IPS-NIHi11 (cell line): ENCODE results near the gene GSK3A.

Source experiments
- DNase-seq: peaks from one replicate; pipeline ENCODE4 v3.0.0; 2012; ENCODE audit warnings: mixed read lengths, low spot score

The GSK3A gene

GRCh38 chr19:42199440-42200115 is 42.8 kb downstream of the GSK3A start:
- peak; percentile 65 for DNase-seq

- no peak for DNase-seq
Measured at GRCh38 chr19:42198676-42199439, 43.5 kb downstream of the GSK3A start.

DNA sequence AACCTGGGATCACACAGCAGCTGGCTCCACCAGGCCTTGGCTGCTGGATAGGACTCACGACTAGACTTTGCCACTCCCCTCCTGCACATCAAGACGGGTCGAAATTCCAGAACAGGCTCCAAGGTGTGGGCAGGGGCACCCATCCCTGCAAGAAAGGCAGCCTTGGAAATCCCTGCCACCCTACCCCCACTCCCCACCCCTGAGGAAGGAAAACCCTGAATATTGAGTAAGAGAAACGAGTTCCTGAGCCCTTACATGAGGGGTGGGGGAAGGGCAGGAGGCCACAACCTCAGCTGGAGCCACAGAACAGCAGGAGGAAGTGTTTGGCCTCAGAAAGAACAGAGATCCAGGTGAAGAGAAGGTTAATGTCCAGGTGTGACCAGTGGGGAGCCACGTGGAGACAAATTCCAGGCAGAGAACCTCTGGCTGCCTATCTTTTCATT is 45.0 kb downstream of the GSK3A start:
- peak; percentile 56 for DNase-seq

GRCh38 chr19:42196011-42197001 is 46.1 kb downstream of the GSK3A start:
- DNase-seq: peak; percentile 67

DNA sequence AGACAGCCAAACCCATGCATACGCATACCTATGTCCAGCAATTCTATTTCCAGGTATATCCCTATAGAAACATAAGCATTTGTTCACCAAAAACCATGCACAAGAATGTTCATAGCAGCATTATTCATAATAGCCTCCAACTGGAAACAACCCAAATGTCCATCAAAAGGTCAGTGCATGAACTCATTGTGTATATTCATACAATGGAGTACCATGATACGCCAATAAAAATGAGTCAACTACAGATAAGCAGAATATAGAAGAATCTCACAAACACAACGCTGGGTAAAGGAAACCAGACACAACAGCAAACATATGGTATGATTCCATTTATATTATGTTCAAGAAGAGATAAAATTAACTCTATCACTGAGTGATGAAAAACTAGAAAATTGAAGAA is 48.7 kb downstream of the GSK3A start:
- DNase-seq: no peak

DNA sequence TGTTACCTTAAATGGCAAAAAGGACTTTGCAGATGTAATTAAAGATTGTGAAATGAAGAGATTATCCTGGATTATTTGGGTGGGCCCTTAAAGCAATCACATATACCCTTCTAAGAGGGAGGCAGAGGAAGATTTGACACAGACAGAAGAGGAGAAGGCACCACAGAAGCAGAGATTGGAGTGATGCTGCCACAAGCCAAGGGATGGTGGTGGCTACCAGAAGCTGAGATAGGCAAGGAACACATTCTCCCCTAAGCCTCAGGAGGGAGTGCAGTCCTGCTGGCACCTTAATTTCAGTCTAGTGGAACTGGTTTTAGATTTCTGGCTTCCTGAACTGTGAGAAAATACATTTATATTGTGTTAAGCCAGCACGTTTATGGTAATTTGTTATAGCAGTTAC is 49.1 kb downstream of the GSK3A start:
- DNase-seq: no peak

DNA sequence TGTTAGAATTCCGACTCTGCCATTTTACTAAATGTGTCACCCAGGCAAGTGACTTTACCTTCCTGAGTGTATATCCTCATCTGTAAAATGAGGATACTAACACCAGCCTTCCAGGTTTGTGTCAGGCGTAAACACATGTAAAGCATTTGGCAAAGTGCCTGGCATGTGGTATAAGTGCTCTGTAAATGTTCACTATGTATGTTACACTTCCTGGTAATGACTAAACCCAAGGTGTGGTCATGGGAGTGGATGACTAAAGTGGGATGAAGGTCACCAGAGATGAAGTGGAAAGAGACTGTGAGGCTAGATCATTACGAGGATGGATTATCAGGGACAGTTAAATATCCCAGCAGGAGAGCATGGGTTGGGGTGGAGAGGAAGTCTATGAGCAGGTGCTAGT is 50.5 kb downstream of the GSK3A start:
- DNase-seq: no peak

- no peak for DNase-seq
Measured at GRCh38 chr19:42191330-42191729, 51.1 kb downstream of the GSK3A start.

GRCh38 chr19:42189133-42189532 is 53.3 kb downstream of the GSK3A start:
- DNase-seq: no peak

DNA sequence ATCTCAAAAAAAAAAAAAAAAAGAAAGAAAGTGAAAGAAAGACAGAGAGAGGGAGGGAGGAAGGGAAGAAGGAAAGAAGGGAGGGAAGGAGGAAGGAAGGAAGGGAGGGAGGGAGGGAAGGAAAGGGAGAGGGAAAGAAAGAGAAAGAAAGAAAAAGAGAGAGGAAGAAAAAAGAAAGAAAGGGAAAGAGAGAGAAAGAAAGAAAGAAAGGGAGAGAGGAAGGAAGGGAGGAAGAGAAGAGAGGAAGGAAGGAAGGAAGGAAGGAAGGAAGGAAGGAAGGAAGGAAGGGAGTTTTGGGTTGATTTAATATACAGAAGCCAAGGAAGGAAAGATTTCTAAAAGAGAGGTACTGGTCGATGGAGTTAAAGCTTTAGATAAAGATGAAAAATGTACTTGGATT is 53.7 kb downstream of the GSK3A start:
- no peak for DNase-seq

DNA sequence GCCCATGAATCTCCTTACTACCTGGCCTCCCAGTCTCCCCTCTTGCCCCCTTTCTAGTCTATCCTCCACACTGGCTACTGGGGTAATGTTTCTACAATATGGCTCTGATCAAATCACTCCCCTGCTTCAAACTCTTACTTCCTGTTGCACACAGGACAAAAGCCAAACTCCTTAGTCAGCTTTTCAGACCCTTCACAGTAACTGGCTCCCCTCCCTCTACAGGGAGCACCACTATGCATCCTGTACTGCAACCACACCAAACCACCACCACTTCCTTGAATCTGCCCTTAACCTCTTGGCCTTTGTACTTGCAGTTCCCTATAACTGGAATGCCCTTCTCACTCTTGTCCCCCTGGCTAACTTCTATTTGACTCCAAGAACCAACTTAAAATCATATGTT is 57.1 kb downstream of the GSK3A start:
- no peak for DNase-seq

GRCh38 chr19:42184401-42184861 is 58.0 kb downstream of the GSK3A start:
- peak; percentile 87 for DNase-seq
